GM19193 (cell line): ENCODE measurements around the gene PPIL4.

ENCODE experiments used
- POLR2A ChIP-seq: IDR thresholded peaks from 4 replicates; pipeline ENCODE4 v1.6.1; 2011; ENCODE audit not compliant: insufficient read depth, insufficient read length; ENCODE audit errors: extremely low read depth

Gene PPIL4

GRCh38 chr6:149499066-149499465, 46.8 kb downstream of the PPIL4 start:
- TF ChIP-seq POLR2A, result no peak

GRCh38 chr6:149497365-149497764, 48.5 kb downstream of the PPIL4 start:
- TF ChIP-seq POLR2A, result no peak

- no peak for TF ChIP-seq POLR2A
Observed at GRCh38 chr6:149493761-149494320, 52.0 kb downstream of the PPIL4 start.

GRCh38 chr6:149492798-149493343, 53.0 kb downstream of the PPIL4 start:
- TF ChIP-seq POLR2A, result no peak

GRCh38 chr6:149489967-149490366, 55.9 kb downstream of the PPIL4 start:
- TF ChIP-seq POLR2A, result no peak

- no peak for TF ChIP-seq POLR2A
Observed at GRCh38 chr6:149488815-149489214, 57.0 kb downstream of the PPIL4 start.

- TF ChIP-seq POLR2A, result no peak
Observed at GRCh38 chr6:149487316-149487715, 58.5 kb downstream of the PPIL4 start.

GRCh38 chr6:149484733-149485700, 60.8 kb downstream of the PPIL4 start, which contains the start of gene ZC3H12D:
Gene ZC3H12D, minus strand, starts transcription at chr6:149485014. Its CDS starts 10,471 bp downstream, at chr6:149474543.
- peak; percentile 49 for TF ChIP-seq POLR2A

GRCh38 chr6:149483849-149484655, 61.8 kb downstream of the PPIL4 start:
- no peak for TF ChIP-seq POLR2A

- peak; percentile 8 for TF ChIP-seq POLR2A
Observed at GRCh38 chr6:149483334-149483725, 62.5 kb downstream of the PPIL4 start.

- peak; percentile 51 for TF ChIP-seq POLR2A
Observed at GRCh38 chr6:149482545-149483333, 63.1 kb downstream of the PPIL4 start.

GRCh38 chr6:149480502-149481280, 65.2 kb downstream of the PPIL4 start:
- peak; percentile 35 for TF ChIP-seq POLR2A

GRCh38 chr6:149478631-149479314, 67.1 kb downstream of the PPIL4 start:
- TF ChIP-seq POLR2A, result no peak

- TF ChIP-seq POLR2A, result no peak
Observed at GRCh38 chr6:149477544-149477943, 68.3 kb downstream of the PPIL4 start.
